Coronary artery (tissue), 2 donors: ENCODE data around the gene DNAJC16.
A peak's percentile ranks its signal among the peaks of the same experiment; 100 is the strongest.

Source experiments
- DNase-seq: peaks from one replicate; pipeline ENCODE4 v3.0.0-alpha.2; 2017; ENCODE audit warnings: low spot score
- H3K27ac ChIP-seq, 2 donors: fragments of 200-600 bp; sonication (generic); one replicate each; pipeline ENCODE4 v1.5.1; 2016 to 2019
- H3K4me3 ChIP-seq: fragments of 200-600 bp; sonication (generic); 2 replicates; pipeline ENCODE4 v1.5.1; 2016; ENCODE audit warnings: mild to moderate bottlenecking, moderate library complexity
- CTCF ChIP-seq: fragments of 200-600 bp; sonication (generic); IDR thresholded peaks from one replicate; pipeline ENCODE4 v1.5.1; 2019; ENCODE audit warnings: antibody characterized with exemption

DNAJC16 gene

DNA sequence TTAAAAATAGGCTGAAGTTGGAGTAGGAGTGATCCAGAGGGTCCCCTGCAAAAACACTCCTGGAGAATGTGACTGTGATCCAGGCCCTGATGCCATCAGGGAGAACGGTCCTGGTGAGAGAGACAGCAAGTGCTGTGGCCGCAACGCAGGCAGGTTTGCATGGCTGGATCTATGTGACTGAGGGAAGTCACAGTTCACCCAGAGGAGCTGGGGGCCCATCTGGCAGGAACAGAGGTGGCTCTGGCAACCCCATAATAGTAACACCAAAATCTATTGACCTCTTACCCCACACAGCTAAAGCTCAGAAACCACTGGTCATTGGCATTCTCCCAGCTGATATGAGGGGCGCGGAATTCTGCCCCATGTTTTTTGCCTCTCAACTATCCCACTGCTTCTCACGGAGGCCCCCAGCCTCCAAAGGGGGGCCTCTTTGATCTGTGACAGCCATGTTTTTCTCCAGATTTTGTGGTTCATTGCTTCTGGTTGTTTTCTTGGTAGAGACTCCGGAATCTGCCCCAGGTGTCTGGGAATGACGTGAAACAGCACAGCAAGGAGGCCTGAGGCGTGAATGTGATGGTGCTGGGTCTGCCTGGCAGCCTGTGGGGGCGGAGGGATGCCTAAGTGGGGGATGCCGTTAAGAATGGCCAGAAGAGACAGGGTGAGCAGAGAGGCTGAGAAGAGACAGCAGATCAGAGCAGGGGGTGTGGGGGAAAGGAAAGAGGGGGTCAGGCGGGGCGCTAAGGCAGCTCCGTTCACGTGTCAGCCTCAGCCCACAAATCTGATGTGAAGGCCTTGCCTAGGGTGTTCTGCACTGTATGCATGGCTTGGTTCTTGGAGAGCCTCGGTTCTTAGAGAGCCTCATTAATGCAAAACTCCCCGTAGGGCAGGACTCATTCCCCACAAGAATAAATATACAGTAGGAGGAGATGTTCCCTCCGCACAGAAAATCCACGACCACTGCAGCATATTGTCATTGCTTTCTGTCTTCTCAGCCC is 26.2 kb upstream of the DNAJC16 start:
- no peak for DNase-seq
- Histone ChIP-seq H3K27ac (no peak overlapping the region), H3K4me3 (no peak overlapping the region)
- no peak for TF ChIP-seq CTCF

- H3K4me3 ChIP-seq, result no peak overlapping the region
- TF ChIP-seq CTCF, result no peak
- no peak for DNase-seq
- no peak overlapping the region for H3K27ac ChIP-seq
Measured at GRCh38 chr1:15501208-15502032, 25.2 kb upstream of the DNAJC16 start.

DNA sequence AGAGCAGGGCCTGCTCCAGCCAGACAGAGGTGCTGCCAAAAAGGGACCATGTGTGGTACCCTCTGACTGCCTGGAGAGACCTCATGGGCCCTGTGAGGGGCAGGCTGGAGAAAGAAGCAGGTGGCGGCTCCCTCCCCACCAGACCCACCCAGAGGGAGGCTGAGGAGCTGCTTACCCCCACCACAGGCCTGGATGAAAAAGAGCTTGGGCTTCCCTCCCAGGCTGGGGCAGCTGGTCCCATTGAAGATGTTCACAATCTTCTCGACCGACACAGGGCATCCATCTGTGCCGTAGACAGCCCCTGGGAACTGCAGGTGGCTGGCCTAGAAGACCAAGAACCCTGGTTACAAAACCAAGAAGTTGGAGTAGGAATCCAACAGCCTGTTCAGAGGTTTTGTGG is 22.2 kb upstream of the DNAJC16 start:
- no peak for DNase-seq
- no peak overlapping the region for H3K4me3 ChIP-seq
- no peak for TF ChIP-seq CTCF

GRCh38 chr1:15506831-15507230 is 19.8 kb upstream of the DNAJC16 start:
- no peak for DNase-seq
- TF ChIP-seq CTCF, result no peak
- no peak overlapping the region for H3K27ac ChIP-seq
- H3K4me3 ChIP-seq, result no peak overlapping the region

More for the DNA sequence above, 22.2 kb upstream of the DNAJC16 start:
- no peak overlapping the region for H3K27ac ChIP-seq

DNA sequence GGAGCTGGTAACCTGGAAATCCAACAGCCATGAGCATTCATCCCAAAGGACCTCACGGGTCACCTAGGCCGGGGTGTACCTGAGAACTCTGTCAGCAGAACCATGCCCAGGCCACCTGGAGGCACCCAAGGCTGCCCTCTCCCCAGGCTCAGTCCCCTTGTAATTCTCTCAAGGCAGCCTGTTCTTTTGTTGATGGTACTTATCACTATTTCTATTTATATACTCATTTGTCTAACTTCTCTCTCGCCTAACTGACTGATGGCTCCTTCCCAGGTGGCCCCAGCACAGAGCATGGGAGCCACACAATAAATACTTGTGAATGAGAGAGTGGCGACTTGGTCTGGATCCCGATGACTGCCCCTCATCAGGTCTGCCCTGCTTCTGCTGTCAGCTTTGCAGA is 19.4 kb upstream of the DNAJC16 start:
- TF ChIP-seq CTCF, result no peak
- no peak for DNase-seq
- no peak overlapping the region for H3K4me3 ChIP-seq
- no peak overlapping the region for H3K27ac ChIP-seq

- TF ChIP-seq CTCF, result no peak
- DNase-seq, result peak; percentile 46
- Histone ChIP-seq H3K27ac (no peak overlapping the region), H3K4me3 (no peak overlapping the region)
Measured at GRCh38 chr1:15508700-15509487, 17.8 kb upstream of the DNAJC16 start.
